Loucy (cell line): ENCODE results near the gene MACROD1.
A peak's percentile ranks its signal among the peaks of the same experiment; 100 is the strongest.

ENCODE experiments used
- H2AFZ ChIP-seq: fragments of 200-600 bp; sonication (generic); 2 replicates; pipeline ENCODE4 v1.6.0; 2016; ENCODE audit warnings: antibody characterized with exemption, mild to moderate bottlenecking, low read length, moderate library complexity
- H3F3A ChIP-seq: fragments of 200-600 bp; 2 replicates; pipeline ENCODE4 v1.6.0; 2016; ENCODE audit warnings: antibody characterized with exemption, low read depth, mild to moderate bottlenecking
- H3K27me3 ChIP-seq: fragments of 200-600 bp; sonication (generic); 2 replicates; pipeline ENCODE4 v1.6.1; 2014; ENCODE audit warnings: low read length, mild to moderate bottlenecking; ENCODE audit not compliant: insufficient read depth, poor library complexity, severe bottlenecking
- H3K36me3 ChIP-seq: fragments of 200-600 bp; sonication (generic); 2 replicates; pipeline ENCODE4 v1.6.1; 2016; ENCODE audit warnings: low read length; ENCODE audit not compliant: insufficient read depth
- H3K4me1 ChIP-seq: fragments of 200-600 bp; sonication (generic); 2 replicates; pipeline ENCODE4 v1.5.1; 2014; ENCODE audit warnings: low read length, mild to moderate bottlenecking; ENCODE audit not compliant: insufficient read depth, poor library complexity, severe bottlenecking
- H3K4me2 ChIP-seq: fragments of 200-600 bp; sonication (generic); 2 replicates; pipeline ENCODE4 v1.6.0; 2014; ENCODE audit warnings: antibody characterized with exemption, low read length, low read depth, mild to moderate bottlenecking; ENCODE audit not compliant: poor library complexity, severe bottlenecking
- H3K4me3 ChIP-seq: fragments of 200-600 bp; sonication (generic); 2 replicates; pipeline ENCODE4 v1.5.1; 2014; ENCODE audit warnings: low read length, mild to moderate bottlenecking, mixed read lengths; ENCODE audit not compliant: poor library complexity, severe bottlenecking
- H3K79me2 ChIP-seq: fragments of 200-600 bp; sonication (generic); 2 replicates; pipeline ENCODE4 v1.6.1; 2014; ENCODE audit warnings: low read length; ENCODE audit not compliant: insufficient read depth
- H3K9ac ChIP-seq: fragments of 200-600 bp; sonication (generic); 2 replicates; pipeline ENCODE4 v1.6.0; 2014; ENCODE audit warnings: mild to moderate bottlenecking, low read depth, low read length, moderate library complexity; ENCODE audit not compliant: poor library complexity, severe bottlenecking
- H3K9me2 ChIP-seq: fragments of 200-600 bp; sonication (generic); replicated peaks from 2 replicates; pipeline ENCODE4 v1.6.1; 2016; ENCODE audit warnings: low read depth, low read length, mixed read lengths
- H3K9me3 ChIP-seq: fragments of 200-600 bp; sonication (generic); 2 replicates; pipeline ENCODE4 v1.6.1; 2014; ENCODE audit warnings: mild to moderate bottlenecking, antibody characterized with exemption, low read length, low read depth; ENCODE audit not compliant: insufficient read depth
- H4K20me1 ChIP-seq: fragments of 200-600 bp; sonication (generic); 2 replicates; pipeline ENCODE4 v1.6.0; 2014; ENCODE audit warnings: antibody characterized with exemption, low read length, mild to moderate bottlenecking; ENCODE audit not compliant: insufficient read depth, poor library complexity, severe bottlenecking
- CTCF ChIP-seq: fragments of 200-600 bp; sonication (generic); conservative IDR thresholded peaks from 2 replicates; pipeline ENCODE4 v1.5.1; 2014; ENCODE audit warnings: mild to moderate bottlenecking, antibody characterized with exemption, low read length
- EZH2phosphoT487 ChIP-seq: fragments of 200-600 bp; IDR thresholded peaks from 2 replicates; pipeline ENCODE4 v1.6.1; 2018; ENCODE audit warnings: antibody characterized with exemption, mild to moderate bottlenecking, moderate library complexity, borderline replicate concordance

Gene MACROD1

GRCh38 chr11:63961608-63962412, 204.1 kb downstream of the MACROD1 start:
- Histone ChIP-seq H3K9ac (peak overlapping the region; percentile 33), H3K79me2 (no peaks in the 10 kb centered on the region), H3K9me2 (no peaks in the 10 kb centered on the region), H3K36me3 (no peaks in the 10 kb centered on the region), H3K4me2 (peak overlapping the region; percentile 61), H3K9me3 (no peaks in the 10 kb centered on the region), H3K27me3 (no peaks in the 10 kb centered on the region), H3K4me3 (peak overlapping the region; percentile 38), H2AFZ (no peak overlapping the region), H3F3A (no peaks in the 10 kb centered on the region), H4K20me1 (no peaks in the 10 kb centered on the region), H3K4me1 (peaks cover 31% of the 10 kb centered on the region)
- TF ChIP-seq EZH2phosphoT487: no peak
- TF ChIP-seq CTCF: no peak

DNA sequence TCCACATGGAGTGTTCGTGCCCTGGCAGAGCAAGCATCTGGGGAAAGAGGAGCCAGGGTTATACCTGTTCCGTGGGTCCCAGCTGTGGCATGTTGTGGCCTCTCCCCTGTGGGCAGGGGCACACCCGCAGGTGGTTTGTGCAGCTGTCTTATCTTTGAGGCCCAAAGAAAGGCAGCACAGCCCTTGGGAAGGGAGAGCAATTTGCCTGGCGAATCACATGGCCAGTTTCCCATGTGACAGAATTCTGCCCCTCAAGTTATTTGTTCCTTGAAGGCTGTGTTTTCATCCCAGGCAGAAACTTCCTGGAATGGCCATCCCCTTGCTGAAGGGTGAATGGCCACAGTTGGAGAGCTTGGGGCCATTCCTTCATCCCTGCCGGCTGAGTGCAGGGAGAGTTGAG, 207.9 kb downstream of the MACROD1 start:
- H3K9me3 ChIP-seq: no peaks in the 10 kb centered on the region
- H3K4me1 ChIP-seq: peaks cover 31% of the 10 kb centered on the region
- H3K36me3 ChIP-seq: peaks cover 34% of the 10 kb centered on the region; the same call in 1 of the 2 replicates

GRCh38 chr11:63952570-63952969, 213.3 kb downstream of the MACROD1 start:
- Histone ChIP-seq H3K9me3 (no peaks in the 10 kb centered on the region), H3K9me2 (no peaks in the 10 kb centered on the region), H3F3A (peaks cover 6% of the 10 kb centered on the region; the same call in 1 of the 2 replicates), H2AFZ (no peak overlapping the region), H4K20me1 (peaks cover 6% of the 10 kb centered on the region), H3K4me3 (peak overlapping the region; percentile 69), H3K27me3 (no peaks in the 10 kb centered on the region), H3K36me3 (peaks cover 44% of the 10 kb centered on the region; the same call in 1 of the 2 replicates), H3K9ac (peak overlapping the region; percentile 55), H3K79me2 (no peaks in the 10 kb centered on the region), H3K4me2 (peak overlapping the region; percentile 90), H3K4me1 (peaks cover 21% of the 10 kb centered on the region)
- TF ChIP-seq EZH2phosphoT487 (no peak), CTCF (no peak)

More for the DNA sequence above, 207.9 kb downstream of the MACROD1 start:
- H3F3A ChIP-seq: no peaks in the 10 kb centered on the region
- H3K4me2 ChIP-seq: no peak overlapping the region
- H3K27me3 ChIP-seq: no peaks in the 10 kb centered on the region
- no peak overlapping the region for H2AFZ ChIP-seq
- H4K20me1 ChIP-seq: no peaks in the 10 kb centered on the region
- no peak overlapping the region for H3K9ac ChIP-seq
- TF ChIP-seq EZH2phosphoT487 (no peak), CTCF (no peak)
- H3K9me2 ChIP-seq: no peaks in the 10 kb centered on the region
- H3K79me2 ChIP-seq: no peaks in the 10 kb centered on the region
- no peak overlapping the region for H3K4me3 ChIP-seq
